ENCODE data around the gene FAIM.
"Not testable (repeated sequence)": the region's sequence is repeated elsewhere in the genome, so short reads cannot be mapped to it uniquely, and the experiment has no call there.

The FAIM gene

DNA sequence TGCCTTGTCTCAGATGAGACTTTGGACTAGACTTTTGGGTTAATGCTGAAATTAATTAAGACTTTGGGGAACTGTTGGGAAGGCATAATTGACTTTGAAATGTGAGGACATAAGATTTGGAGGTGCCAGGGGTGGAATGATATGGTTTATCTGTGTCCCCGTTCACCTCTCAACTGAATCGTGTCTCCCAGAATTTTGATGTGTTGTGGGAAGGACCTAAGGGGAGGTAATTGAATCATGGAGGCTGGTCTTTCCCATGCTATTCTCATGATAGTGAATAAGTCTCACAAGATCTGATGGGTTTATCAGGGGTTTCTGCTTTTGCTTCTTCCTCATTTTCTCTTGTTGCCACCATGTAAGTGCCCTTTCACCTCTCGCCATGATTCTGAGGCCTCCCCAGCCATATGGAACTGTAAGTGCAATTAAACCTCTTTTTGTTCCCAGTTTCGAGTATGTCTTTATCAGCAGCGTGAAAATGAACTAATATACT lies 4.4 kb upstream of the FAIM start:
- DNase-seq: not testable (repeated sequence)

DNA sequence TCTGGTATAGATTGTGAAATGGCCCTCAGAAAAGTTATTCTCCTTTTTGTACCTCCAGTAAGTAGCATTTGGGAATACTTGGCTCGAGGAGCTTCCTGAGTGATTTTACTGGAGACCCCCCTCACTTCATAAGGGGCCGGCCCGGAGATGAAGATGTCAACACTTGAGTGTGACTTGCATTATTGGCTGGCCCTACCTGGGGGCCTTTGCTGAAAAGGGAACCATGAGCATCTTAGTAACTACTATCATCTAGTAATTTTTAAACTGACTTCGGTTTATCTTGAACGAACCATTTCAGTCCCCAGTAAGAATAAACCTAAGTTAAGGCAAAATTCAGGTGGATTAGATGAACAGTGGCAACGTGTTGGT lies 1.3 kb downstream of the FAIM start:
- no peak for DNase-seq

DNA sequence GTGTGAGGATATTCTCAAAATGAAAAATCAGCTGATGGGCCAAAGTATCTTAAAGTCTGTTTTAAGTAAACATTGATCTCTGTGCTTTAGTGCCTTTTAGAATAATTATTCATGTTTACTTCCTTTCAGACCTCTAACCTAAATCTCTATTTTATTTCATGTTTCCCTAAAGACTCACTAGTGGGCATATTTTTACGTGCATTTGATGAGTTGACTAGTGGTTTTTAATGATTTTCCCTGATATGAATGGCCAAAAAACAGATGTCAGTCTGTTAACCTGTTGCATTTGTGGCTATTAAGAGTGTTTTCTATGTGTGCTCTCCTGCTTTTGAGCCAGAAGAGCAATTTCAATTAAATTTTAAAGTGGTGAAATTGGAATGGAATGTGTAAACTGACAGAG lies 6.9 kb downstream of the FAIM start:
- DNase-seq: no peak

DNA sequence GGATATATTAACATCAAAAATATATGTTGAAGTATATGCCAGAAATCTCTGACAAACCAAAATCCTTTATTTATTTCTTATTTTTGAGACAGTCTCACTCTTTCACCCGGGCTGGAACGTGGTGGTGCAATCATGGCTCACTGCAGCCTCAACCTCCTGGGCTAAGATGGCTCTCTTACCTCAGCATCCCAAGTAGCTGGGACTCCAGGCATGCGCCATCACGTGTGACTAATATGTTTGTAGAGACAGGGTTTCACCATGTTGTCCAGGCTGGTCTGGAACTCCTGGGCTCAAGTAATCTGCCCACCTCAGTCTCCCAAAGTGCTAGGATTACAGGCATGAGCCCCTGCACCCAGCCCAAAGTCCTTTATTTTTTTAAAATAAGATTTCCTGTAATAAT lies 11.9 kb downstream of the FAIM start:
- no peak for DNase-seq

DNA sequence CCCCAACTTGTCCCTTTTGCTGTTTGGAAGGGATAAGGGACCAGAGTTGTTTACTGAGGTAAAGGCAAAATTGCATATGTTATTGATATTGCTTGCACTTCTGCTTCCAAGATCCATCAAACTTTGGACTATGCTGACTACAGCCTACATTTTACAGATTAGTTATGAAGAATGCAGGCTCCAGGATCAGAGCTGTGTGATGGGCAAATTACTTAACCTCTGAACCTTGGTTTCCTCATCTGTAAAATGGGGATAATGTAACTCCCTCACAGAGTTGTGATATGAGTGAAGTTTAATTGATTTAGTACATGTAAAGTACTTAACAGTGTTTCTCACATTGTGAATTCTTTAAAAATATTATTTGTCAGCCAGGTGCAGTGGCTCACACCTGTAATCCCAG lies 15.9 kb downstream of the FAIM start:
- no peak for DNase-seq

DNA sequence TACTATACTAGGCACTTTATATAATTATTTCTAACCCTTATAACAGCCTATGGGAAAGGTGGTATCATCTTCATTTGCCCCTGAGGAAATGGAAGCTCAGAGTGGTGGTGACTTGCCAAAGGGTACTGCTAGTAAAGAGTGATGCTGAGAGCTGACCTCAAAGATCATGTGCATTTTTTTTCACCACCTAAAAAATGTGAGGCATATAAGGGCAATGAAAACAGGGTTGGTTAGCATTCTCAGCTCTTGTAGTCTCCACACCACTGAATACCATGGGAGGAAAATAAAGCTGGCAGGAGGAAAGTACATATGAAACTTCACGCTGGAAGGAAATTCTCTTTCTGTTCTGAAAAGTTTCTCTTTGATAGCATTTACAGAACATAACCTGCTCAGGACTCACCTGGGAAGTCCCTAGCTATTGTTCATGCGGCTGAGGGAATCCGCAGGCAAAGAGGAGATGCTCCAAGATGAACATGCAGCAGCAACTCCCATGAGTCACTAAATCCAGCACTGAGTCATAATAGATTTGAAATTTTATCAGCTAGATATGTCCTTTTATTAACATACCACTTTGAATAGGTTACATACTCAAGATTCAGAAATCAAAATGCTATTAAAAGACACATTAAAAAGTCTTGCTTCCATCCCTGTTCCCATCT lies 17.3 kb downstream of the FAIM start:
- no peak for DNase-seq

DNA sequence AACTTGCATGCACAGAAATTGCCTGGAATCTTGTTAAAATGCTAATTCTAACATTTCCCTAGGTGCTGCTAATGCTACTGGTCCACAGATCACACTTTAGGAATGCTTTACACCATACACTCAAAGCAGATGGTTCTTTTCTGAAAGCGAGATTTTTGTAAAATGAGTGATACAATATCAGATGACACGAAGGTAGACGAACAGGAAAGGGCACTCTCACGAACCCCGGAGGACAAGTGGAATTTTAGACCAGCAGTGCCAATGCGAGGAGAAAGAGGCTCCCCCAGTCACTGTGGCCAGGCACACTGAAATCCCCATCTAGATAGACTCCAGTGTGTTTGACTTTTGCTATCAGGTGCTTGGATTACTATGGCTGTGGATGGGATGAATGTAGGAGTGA lies 21.0 kb downstream of the FAIM start:
- DNase-seq: no peak

DNA sequence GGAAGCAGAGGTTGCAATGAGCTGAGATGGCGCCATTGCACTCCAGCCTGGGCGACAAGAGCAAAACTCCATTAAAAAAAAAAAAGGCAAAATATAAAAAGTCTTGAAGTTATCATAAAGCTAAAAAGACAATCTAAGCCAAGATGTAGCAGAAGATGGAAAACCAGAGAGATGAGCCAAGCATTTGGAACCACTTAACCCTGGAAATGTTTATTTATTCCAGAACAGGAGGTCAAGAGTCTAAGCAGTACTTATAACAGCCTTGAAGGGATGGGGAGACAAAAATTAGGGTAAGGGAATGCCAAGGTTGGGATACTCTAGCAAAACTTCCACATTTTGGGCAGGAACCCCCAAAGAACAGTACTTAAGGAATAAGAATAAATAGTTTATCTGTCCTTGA lies 30.1 kb downstream of the FAIM start:
- DNase-seq: no peak

DNA sequence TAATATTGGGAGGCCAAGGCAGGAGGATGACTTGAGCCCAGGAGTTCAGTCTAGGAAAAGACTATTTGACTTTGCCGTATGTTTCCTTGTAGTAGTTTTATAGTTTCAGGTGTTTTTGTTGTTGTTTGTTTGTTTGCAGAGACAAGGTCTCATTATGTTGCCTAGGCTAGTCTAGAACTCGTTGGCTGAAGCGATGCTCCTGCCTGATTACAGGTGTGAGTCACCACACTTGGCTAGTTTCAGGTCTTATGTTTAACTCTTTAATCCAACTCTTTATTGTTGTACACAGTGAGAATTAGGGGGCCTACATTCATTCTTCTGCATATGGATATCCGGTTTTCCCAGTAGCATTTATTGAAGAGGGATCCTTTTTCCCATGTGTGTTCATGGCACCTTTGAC lies 32.0 kb downstream of the FAIM start:
- no peak for DNase-seq

DNA sequence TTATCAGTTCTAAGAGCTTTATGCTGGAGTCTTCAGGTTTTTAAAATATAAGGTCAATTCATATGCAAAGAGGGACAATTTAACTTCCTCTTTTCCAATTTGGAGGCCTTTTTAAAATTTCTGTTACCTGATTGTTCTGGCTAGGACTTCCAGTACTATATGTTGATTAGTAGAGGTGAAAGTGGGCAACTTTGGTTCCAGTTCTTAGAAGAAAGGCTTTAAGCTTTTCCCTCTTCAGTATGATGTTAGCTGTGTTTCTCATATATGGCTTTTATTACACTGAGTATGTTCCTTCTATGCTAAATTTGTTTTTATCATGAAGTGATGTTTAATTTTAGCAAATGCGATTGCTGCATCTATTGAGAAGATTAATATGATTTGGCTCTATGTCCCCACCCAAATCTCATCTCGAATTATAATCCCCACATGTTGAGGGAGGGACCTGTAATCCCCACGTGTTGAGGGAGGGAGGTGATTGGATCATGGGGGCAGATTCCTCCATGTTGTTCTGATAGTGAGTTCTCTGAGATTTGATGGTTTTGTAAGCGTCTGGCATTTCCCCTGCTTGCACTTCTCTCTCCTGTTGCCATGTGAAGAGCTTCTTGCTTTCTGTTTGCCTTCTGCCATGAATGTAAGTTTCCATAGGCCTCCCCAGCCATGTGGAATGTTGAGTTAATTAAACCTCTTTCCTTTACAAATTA lies 33.8 kb downstream of the FAIM start:
- no peak for DNase-seq

DNA sequence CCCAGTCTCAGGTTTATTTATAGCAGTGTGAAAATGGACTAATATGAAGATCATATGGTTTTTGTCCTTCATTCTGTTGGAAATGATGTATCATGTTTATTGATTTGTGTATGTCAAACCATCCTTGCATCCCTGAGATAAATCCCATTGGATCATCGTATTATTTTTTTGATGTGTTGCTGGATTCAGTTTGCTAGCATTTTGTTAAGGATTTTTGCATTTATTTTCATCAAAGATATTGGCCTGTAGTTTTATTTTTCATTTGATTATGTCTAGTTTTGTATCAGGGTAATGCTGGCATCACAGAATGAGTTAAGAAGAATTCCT lies 34.3 kb downstream of the FAIM start:
- DNase-seq: no peak

DNA sequence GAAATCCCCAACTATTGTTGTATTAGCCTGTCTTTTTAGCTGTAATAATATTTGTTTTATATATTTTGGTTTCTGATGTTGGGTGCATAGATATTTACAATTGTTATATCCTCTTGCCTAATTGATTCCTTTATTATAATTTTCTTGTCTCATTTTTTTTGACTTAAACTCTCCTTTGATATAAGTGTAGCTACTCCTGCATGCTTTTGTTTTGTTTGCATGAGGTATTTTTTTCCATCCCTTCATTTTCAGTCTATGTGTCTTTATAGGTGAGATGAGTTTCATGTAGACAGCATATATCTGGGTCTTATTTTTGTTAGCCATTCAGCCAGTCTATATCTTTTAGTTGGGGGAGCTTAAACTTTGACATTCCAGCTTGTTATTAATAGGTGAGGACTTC lies 37.4 kb downstream of the FAIM start:
- DNase-seq: no peak

DNA sequence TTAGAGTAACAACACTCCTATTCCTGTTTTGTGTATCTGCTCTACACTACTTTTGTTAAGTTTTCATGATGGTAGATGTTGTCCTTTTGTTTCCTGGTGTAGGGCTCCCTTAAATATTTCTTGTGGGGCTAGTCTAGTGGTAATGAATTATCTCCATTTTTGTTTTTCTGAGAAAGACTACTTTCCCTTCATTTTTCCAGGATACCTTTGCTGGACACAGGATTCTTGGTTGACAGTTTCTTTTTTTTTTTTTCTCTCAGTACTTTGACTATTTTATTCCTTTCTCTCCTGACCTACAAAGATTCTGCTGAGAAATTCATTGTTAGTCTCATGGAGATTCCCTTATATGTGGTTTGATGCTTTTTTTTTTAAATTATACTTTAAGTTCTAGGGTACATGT lies 37.9 kb downstream of the FAIM start:
- DNase-seq: no peak

DNA sequence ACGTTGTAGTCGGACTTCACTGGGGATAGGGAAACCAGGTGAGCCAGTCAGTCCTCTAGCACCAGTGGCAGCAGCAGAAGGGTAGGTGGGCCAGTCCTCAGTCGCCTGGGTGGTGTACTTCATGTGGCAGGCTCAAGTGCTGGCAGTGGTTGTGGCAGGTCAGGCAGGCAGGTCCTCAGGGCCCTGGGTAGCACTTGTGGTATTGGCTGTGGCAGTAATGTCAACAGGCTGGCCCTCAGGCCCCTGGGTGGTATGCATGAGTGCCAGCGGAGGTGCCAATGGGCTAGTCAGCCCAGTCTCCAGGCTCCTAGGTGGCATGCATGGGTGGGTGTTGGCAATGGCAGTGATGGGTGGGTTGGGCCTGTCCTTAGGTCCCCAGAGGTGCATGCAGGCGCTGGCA lies 40.6 kb downstream of the FAIM start:
- DNase-seq: no peak

DNA sequence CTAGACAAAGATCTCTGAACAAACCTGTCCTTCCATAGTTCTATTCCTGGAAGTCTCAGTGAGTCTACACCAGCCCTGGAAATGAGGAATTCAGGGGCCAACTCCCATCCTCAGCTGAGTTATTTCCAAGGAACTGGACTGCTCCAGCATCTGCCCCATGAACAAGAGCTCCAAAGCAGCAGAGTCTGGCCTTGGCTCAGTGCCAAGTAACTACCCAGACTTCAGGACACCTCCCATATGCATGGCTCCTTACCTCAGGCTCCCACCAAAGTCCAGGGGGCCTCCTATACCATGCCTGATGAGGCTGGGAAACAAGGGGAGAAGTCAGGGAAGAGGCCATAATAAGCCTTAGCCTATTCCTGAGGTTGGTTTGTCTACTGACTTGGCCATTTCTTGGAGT lies 45.0 kb downstream of the FAIM start:
- DNase-seq: no peak

DNA sequence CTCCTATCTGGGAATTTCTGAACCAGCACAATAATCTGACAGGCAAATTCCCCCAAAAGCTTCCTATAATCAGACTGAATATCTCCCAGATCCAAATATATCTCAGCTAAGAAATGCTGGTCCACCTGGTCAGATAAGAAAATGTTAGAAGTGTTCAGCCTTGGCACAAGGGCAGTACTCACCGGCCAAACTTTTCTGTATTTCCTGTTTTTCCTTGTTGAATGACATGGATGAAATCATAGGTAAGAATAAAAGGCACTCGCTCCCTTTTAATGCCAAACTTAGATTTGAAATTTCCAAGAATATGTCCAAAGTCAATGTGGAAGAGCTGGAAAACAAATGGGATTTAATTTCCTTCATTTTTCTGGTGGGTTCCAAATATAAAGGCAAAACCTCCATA lies 48.9 kb downstream of the FAIM start:
- no peak for DNase-seq

DNA sequence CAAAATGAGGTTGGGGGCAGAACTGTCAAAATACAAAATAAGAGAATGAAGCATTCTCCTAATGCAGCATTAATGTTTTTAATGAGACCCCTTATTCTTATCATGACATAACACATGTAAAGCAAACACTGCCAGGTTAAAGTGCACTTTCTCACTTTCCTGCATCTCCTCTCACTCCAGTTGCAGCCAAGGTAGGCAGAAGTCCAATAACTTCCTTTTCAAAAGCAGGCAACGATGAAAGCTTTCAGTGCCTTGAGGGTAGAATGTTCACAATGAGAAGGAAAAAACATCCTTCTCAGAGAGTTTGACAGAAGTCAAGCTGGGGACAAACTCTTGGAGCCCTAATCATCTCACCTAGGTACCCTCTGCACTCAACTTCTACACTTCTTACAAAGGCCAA lies 59.5 kb downstream of the FAIM start:
- DNase-seq: no peak

DNA sequence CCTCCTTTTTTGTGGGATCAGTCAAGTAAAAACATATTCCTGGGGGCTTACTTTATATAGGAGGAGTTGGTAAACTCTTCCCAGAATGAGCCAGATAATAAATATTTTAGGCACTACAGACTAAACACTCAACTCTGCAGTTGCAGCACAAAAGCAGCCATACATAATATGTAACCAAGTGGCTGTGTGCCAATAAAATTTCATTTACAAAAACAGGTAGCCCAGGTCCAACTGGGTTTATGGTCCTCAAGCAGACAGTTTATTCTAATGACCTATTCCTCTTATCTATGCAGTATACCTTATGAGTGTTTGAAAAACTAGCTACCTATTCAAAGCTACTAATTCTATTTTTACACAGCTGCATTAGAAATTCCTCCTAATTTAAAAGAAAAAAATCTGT lies 61.8 kb downstream of the FAIM start:
- DNase-seq: no peak

DNA sequence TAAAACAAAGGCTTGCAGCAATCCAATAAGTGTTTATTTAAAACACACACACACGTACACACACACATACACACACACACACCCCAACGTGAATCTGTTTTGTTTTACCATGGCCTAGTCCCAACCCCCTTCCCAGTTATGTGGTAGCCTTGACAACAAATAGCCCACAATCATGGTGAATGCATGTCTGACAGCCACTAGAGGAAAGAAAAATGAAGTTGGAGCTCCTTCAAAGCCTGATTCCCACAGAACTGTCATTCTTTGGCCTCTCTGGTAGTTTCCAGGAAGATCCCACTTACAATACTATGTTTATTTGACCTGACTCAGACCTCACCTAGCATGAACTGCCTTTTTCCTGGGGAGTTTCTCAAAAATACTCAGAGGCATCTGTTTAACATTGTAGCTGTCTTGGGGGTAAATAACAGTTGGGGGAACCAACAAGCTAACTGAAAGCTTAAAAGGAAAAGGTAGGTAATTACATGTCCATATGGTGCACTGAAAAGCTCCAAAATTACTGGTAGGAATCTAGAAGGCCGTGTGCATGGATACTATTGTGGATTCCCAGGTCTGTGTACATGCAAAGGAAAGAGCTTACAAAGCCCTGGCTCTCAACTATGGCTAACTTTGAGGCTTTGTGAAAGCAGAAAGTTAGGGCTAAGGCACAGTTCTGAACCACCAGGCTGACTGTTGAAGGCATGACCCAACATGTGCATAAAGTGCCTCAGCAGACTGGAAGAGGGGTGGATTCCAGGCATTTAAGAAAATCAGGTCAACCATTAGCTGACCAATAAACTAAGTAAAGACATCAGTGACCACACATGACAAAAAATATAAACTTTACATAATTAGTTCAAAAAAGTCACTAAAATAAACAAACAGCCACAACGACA lies 65.3 kb downstream of the FAIM start:
- no peak for DNase-seq

DNA sequence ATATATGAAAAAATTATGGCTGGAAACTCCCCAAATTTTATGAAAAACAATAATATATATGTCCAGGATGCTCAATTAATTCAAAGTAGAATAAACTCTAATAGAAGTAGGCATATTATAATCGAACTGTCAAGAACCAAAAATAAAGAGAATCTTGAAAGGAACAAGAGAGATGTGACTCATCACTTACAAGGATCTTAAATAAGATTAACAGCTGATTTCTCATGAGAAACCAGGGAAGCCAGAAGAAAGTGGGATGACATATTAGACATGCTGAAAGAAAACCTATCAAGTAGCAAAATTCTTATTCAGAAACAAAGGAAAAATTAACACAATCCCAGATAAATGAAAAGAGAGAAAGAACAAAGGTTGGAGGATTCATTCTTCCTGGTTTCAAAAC lies 66.8 kb downstream of the FAIM start:
- no peak for DNase-seq

DNA sequence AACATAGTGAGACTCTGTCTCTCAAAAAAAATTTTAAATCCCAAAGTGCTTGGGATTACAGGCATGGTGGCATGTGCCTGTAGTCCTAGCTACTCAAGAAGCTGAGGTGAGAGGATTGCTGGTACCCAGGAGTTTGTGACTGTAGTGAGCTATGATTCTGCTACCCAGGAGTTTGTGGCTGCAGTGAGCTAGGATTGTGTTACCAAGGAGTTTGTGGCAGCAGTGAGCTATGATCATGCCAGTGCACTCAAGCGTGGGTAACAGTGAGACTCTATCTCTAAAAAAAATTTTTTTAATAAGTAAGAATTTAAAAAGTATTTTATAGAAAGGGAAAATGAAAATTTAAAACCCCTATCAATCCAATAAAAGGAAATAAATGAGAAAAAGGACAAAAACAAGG lies 69.5 kb downstream of the FAIM start:
- DNase-seq: no peak

DNA sequence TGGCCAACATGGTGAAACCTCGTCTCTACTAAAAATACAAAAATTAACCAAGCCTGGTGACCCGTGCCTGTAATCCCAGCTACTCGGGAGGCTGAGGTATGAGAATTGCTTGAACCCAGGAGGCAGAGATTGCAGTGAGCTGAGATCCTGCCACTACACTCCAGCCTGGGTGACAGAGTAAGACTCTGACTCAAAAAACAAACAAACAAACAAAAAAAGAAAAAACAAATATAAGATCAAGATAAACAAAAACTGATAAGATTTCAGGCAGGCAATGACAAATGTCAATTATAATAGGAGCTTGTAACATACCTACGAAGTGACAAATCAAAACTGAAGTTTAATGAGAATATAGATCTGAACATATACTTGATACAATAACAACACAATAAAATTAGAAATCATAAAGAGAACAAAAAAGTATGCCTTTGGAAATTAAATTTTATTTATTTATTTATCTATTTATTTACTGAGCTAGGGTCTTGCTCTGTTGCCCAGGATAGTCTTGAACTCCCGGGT lies 70.4 kb downstream of the FAIM start:
- no peak for DNase-seq

DNA sequence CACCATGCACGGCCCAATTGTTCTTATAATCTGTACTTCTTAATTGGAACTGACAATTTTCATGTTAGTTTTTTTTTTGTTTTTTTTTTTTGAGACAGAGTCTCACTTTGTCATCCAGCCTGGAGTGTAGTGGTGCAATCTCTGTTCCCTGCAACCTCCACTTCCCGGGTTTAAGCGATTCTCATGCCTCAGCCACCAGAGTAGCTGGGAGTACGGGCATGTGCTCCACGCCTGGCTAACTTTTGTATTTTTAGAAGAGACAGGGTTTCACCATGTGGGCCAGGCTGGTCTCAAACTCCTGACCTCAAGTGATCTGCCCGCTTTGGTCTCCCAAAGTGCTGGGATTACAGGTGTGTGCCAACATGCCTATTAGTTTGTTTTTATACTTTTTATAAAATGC lies 72.4 kb downstream of the FAIM start:
- DNase-seq: not testable (repeated sequence)
